Keratinocyte (primary cell): ENCODE data around the gene CORO2B.

ENCODE experiments used
- EZH2 ChIP-seq: IDR thresholded peaks from one replicate; pipeline ENCODE4 v1.6.1; 2012; ENCODE audit warnings: inconsistent platforms, mild to moderate bottlenecking, low read length, moderate library complexity
- TF ChIP-seq, protein P1 (sequence below), 3 experiments: IDR thresholded peaks in 1 of 3; conservative IDR thresholded peaks in 1 of 3; optimal IDR thresholded peaks in 1 of 3; 2 replicates in 2 of 3; 3 replicates in 1 of 3; pipeline versions ENCODE3 to v1.5.1; 2011; ENCODE audit warnings: low read length in 3 of 3, mild to moderate bottlenecking in 3 of 3, moderate library complexity in 2 of 3, control low read depth in 1 of 3, inconsistent platforms in 1 of 3; ENCODE audit not compliant: insufficient read depth in 2 of 3; ENCODE audit errors: extremely low read depth in 1 of 3

DNA sequence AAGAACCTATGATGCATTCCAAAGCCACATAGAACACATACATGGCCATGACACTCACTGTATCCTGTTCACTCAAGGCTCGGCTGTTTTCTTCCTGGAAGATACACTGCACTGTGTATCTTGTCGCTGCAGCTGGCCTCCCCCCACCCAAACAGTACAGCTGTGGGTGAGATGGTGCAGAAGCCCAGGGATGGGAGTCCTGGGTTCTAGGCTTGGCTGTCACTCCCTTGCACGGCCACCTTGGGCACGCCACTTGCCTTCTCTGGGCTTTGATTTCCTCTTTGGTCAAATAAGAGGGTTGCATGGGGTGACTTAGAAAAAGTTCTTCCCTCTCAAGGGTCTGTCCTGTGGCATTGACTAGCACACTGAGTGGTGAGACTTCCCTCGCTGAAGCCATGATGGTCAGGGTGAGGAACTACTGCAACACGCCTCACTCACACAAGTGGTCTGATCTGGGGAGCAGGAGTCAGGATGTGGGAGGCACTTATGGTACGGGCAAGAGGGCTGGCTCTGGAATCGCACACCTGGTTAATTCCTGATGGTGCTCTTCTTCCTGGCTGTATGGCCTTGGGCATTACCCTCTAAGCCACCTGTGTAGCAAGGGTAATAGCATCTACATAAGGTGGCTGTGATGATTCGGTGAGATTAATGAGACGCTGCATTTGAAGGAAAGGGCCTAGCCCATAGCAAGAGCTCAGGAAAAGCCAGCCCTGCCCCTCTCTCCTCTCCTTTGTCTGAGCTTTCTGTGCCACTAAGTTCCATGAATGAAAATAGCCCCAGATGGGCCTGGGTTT lies 197.9 kb downstream of the CORO2B start:
- TF ChIP-seq, protein P1, sequence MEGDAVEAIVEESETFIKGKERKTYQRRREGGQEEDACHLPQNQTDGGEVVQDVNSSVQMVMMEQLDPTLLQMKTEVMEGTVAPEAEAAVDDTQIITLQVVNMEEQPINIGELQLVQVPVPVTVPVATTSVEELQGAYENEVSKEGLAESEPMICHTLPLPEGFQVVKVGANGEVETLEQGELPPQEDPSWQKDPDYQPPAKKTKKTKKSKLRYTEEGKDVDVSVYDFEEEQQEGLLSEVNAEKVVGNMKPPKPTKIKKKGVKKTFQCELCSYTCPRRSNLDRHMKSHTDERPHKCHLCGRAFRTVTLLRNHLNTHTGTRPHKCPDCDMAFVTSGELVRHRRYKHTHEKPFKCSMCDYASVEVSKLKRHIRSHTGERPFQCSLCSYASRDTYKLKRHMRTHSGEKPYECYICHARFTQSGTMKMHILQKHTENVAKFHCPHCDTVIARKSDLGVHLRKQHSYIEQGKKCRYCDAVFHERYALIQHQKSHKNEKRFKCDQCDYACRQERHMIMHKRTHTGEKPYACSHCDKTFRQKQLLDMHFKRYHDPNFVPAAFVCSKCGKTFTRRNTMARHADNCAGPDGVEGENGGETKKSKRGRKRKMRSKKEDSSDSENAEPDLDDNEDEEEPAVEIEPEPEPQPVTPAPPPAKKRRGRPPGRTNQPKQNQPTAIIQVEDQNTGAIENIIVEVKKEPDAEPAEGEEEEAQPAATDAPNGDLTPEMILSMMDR (optimal IDR thresholded peaks at IDR 0.05 in 1 of 3, IDR thresholded peaks at IDR 0.05 in 1 of 3, conservative IDR thresholded peaks at IDR 0.05 in 1 of 3; ENCODE audit: extremely low read depth in 1 of 3, insufficient read depth in 2 of 3, low read length in 3 of 3) = no peak
- no peak for TF ChIP-seq EZH2
